Cardiac muscle cell (in vitro differentiated cells and primary cell): ENCODE data around the gene CEL. TPM values are rescaled to one million over a fixed set of nuclear protein-coding genes. Genes with fewer than 3 reads are reported as not detected.

Source experiments
- DNase-seq, 2 donors: peaks; one replicate each; pipeline versions ENCODE4 v3.0.0 to v3.0.0-alpha.2; 2010 to 2017; ENCODE audit warnings: low read depth in 1 of 2, low spot score in 1 of 2
- H3K27ac ChIP-seq: fragments of 200-600 bp; sonication (generic); 2 replicates; pipeline ENCODE4 v1.5.1; 2016
- H3K27me3 ChIP-seq: fragments of 200-600 bp; sonication (generic); 2 replicates; pipeline ENCODE4 v1.6.0; 2016; ENCODE audit warnings: control low read depth
- H3K36me3 ChIP-seq: fragments of 200-600 bp; sonication (generic); 2 replicates; pipeline ENCODE4 v1.5.1; 2016; ENCODE audit warnings: control low read depth
- H3K4me1 ChIP-seq: fragments of 200-600 bp; sonication (generic); 2 replicates; pipeline ENCODE4 v1.8.1; 2017; ENCODE audit warnings: low read depth, mild to moderate bottlenecking, mixed run types
- H3K4me3 ChIP-seq: fragments of 200-600 bp; sonication (generic); 2 replicates; pipeline ENCODE4 v1.5.1; 2016; ENCODE audit warnings: mild to moderate bottlenecking
- H3K9me3 ChIP-seq: fragments of 200-600 bp; sonication (generic); 2 replicates; pipeline ENCODE4 v1.5.1; 2017; ENCODE audit warnings: low read depth, mild to moderate bottlenecking, control low read depth
- CTCF ChIP-seq: IDR thresholded peaks from 2 replicates; pipeline ENCODE4 v1.5.1; 2012; ENCODE audit warnings: low read depth, mild to moderate bottlenecking, low read length
- polyA plus RNA-seq: library from polyadenylated mRNA; unstranded; fragments of >200 nt; fragmentation: Nextera tagmentation; extraction: Ambion mirVana; gene quantifications from 2 replicates; pipeline ENCODE4 v1.2.1, GENCODE V29; 2016
- total RNA-seq: library from RNA; depleted of rRNA; stranded (reverse); fragments of >200 nt; gene quantifications from 2 replicates; pipeline ENCODE4 v1.2.3, GENCODE V29; 2016

Gene CEL
- total and polyA plus RNA-seq, 2 experiments from 2014 or later, result 0.73 to 1.1 TPM

GRCh38 chr9:133103183-133103986 lies 41.6 kb downstream of the CEL start:
- H3K4me3 ChIP-seq, result no peak overlapping the region
- TF ChIP-seq CTCF, result peak; percentile 91
- H3K9me3 ChIP-seq, result no peaks in the 10 kb centered on the region
- H3K27me3 ChIP-seq, result no peaks in the 10 kb centered on the region
- no peak overlapping the region for H3K27ac ChIP-seq
- peak; percentile 44 to 70 for DNase-seq
- no peaks in the 10 kb centered on the region for H3K4me1 ChIP-seq
- peaks cover 45% of the 10 kb centered on the region for H3K36me3 ChIP-seq

- Histone ChIP-seq H3K36me3 (peaks cover 43% of the 10 kb centered on the region), H3K27me3 (no peaks in the 10 kb centered on the region), H3K9me3 (no peaks in the 10 kb centered on the region), H3K27ac (no peak overlapping the region), H3K4me1 (no peaks in the 10 kb centered on the region), H3K4me3 (no peak overlapping the region)
- DNase-seq, result no peak
- no peak for TF ChIP-seq CTCF
Observed at GRCh38 chr9:133103987-133104505, 42.3 kb downstream of the CEL start.

GRCh38 chr9:133104718-133105460 lies 43.1 kb downstream of the CEL start:
- H3K27ac ChIP-seq, result no peak overlapping the region
- no peaks in the 10 kb centered on the region for H3K27me3 ChIP-seq
- DNase-seq, result no peak
- peaks cover 43% of the 10 kb centered on the region for H3K36me3 ChIP-seq
- H3K4me3 ChIP-seq, result no peak overlapping the region
- H3K4me1 ChIP-seq, result no peaks in the 10 kb centered on the region
- no peak for TF ChIP-seq CTCF
- H3K9me3 ChIP-seq, result no peaks in the 10 kb centered on the region

GRCh38 chr9:133105461-133105770 lies 43.6 kb downstream of the CEL start:
- no peaks in the 10 kb centered on the region for H3K4me1 ChIP-seq
- TF ChIP-seq CTCF, result no peak
- peaks cover 43% of the 10 kb centered on the region for H3K36me3 ChIP-seq
- DNase-seq, result no peak
- no peak overlapping the region for H3K27ac ChIP-seq
- no peak overlapping the region for H3K4me3 ChIP-seq
- H3K9me3 ChIP-seq, result no peaks in the 10 kb centered on the region
- H3K27me3 ChIP-seq, result no peaks in the 10 kb centered on the region

GRCh38 chr9:133106511-133107244 lies 44.9 kb downstream of the CEL start:
- no peak overlapping the region for H3K4me3 ChIP-seq
- no peaks in the 10 kb centered on the region for H3K27me3 ChIP-seq
- H3K9me3 ChIP-seq, result no peaks in the 10 kb centered on the region
- H3K36me3 ChIP-seq, result peaks cover 34% of the 10 kb centered on the region
- H3K4me1 ChIP-seq, result no peaks in the 10 kb centered on the region
- DNase-seq, result no peak
- no peak for TF ChIP-seq CTCF
- H3K27ac ChIP-seq, result no peak overlapping the region
